Fibroblast of skin of right biceps (primary cell): ENCODE measurements around the gene PPY.
"Not testable (repeated sequence)": the region's sequence is repeated elsewhere in the genome, so short reads cannot be mapped to it uniquely, and the experiment has no call there.

ENCODE experiments used
- DNase-seq: peaks from one replicate; pipeline ENCODE4 v3.0.0-alpha.2; 2013

The PPY gene

GRCh38 chr17:43928609-43929008, 13.7 kb downstream of the PPY start:
- no peak for DNase-seq

DNA sequence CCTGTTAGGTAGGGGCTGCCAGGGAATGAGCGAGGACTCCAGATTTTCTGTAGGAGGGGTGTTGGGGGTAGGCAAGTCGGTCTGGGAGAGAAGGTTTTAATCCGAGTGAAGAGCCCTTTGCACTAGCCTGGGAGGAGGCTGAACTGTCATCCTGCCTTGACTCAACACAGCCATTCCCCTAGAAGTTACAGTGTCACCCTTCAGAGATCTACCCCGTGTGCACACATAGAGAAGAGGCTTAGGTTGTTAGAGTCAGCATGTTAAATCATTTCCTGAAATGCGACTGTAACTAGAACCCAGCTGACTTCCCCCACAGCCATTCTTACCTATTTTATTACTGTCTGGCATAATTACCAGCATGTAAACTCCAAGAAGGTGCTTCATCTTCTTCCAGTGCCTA, 14.3 kb downstream of the PPY start:
- not testable (repeated sequence) for DNase-seq

DNA sequence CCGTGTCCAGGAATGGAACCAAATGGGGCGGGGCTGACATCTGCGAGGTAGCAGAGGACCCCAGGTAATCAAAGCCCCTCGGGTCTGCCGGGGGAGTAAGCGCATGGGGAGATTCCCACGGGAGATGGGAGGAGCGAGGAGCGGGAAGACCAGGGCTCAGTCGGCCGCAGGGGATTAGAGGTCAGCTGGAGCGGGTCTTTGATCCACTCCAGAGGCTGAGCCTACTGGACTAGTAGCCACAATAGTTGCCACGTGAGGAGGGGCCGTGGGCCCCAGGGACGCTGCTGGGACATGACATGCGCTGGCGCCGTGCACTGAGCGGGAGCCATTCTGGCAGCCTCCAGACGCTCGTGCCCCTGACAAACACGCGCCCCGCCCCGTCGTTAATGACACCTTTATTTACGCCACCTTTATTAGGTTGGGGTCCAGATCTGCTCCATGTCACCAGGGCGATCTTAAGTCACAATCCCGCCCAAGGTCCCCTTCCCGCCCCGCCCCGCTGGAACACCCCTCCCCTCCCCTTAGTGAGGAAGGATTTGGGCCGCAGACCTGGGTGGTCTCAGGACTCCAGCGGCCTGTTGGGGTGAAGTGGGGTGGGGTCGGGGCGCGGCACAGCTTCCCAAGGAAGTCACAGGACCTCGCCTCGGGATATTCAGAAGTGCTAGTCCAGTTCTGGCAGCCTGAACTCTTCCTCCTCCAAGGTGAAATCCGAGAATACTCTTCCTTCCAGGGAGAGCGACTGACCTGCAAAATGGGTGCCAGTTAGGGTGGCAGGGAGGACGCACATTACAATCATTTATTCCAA, 15.0 kb downstream of the PPY start:
- DNase-seq: no peak

DNA sequence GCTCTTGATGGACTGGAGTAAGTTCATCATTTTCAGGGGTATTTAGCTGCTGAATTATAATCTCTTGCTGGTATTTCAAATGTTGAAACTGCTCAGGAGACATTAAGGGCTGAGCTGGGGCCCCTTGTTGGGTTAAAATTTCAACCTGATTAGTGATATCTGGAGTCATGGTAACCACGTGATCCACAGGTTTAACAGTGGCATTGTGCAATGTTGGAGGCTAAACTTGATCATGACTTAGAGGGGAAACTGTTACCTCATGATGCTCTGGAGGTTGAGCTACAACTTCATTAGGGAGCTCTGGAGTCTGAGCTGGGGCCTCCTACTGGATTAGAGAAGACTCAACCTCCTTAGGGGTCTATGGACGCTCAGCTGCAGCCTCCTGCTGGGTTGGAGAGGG, 17.7 kb downstream of the PPY start:
- DNase-seq: no peak

- DNase-seq: no peak
Observed at GRCh38 chr17:43920500-43921095, 21.7 kb downstream of the PPY start.

GRCh38 chr17:43918026-43918389, 24.3 kb downstream of the PPY start:
- no peak for DNase-seq

- peak; percentile 28 for DNase-seq
Observed at GRCh38 chr17:43917348-43918025, 24.8 kb downstream of the PPY start.

- no peak for DNase-seq
Observed at GRCh38 chr17:43917016-43917347, 25.3 kb downstream of the PPY start.

GRCh38 chr17:43916385-43916784, 25.9 kb downstream of the PPY start:
- no peak for DNase-seq

DNA sequence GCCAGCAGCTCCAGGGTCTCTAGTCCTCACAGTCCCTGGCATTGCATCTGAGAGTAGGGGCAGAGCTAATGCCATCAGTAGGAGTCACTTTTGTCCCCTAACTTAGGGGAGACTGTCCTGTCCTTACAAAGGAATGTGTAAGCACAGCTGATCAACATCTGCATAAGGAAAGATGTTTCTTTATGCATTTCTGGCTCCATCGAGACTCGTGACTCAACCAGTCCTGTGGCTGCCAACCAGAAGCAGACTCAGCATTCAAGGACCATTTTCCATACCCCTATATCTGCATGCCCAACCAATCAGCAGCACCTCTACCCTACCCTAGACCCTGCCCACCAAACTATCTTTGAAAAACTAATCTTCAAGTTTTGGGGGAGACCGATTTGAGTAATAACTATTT, 26.7 kb downstream of the PPY start:
- DNase-seq: peak; percentile 12

- DNase-seq: no peak
Observed at GRCh38 chr17:43914451-43914850, 27.8 kb downstream of the PPY start.

DNA sequence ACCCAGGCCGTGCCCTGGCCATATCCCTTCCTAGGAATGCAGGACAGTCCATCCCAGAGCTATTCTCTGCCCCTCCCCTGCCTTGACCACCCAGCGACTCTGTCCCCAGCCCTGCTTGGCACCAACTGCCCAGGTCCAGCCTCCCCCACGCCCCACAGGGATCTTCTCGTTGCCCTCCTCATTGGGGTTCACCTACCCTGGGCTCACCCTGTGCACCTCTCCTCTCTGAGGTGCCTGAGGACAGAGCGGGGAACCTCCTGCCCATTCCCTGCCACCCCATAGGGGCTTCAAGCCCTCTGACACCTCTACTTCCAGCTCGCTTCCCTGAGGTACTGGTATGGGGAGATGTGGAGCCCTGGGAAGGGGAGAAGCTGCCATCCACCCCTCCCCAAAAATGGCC, 28.7 kb downstream of the PPY start:
- no peak for DNase-seq

DNA sequence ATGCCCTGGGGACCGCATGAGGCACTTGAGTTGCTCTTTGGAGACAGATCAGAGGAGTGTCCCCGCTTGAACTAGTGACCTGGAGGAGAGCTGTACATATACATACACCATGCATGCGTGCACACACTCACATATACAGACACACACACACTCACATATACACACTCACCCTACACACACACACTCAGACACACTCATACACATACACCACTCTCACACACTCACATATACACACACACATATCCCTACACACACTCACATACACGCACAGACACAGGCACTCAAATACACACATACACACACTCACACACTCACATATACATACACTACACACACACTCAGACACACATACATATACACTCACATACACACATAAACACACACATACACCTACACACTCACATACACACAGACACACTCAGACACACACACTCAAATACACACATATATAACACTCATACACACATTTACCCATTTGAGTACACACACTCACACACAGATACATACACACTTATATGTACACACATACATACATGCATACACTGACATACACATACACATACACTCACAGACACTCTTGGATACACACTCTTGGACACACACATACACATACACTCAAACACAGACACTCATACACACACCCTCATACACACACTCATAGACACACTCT, 29.5 kb downstream of the PPY start:
- no peak for DNase-seq

GRCh38 chr17:43911904-43912303, 30.4 kb downstream of the PPY start:
- DNase-seq: no peak

- DNase-seq: no peak
Observed at GRCh38 chr17:43909537-43910231, 32.6 kb downstream of the PPY start.

DNA sequence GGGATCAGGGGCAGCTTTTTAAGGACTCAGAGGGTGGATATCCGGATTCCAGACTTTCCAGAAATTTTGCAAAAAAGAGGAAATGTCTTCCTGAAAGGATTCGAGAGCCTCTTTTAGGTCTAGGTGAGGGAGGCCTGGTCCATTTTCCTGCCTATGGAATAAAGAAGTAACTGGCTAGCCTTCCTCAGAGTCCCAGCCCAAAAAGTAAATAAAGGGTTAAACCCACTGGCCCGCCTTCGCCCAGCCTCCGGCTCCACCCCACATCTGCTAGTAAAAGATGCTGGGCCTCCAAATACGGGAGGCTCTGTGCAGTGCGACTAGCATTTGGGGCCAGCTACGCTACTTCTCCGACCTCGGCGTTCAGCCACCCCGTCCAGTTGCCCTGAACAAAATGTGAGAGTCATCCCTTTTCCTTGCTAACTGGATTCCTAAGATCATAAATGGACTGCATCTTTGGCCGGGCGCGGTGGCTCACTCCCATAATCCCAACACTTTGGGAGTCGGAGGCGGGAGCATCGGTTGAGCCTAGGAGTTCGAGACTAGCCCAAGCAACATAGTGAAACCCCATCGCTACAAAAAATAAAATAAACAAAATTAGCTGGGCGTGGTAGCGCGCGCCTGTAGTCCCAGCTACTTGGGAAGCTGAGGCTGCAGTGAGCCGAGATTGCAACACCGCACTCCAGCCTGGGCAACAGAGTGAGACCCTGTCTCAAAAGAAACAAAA, 34.1 kb downstream of the PPY start:
- DNase-seq: peak; percentile 75

DNA sequence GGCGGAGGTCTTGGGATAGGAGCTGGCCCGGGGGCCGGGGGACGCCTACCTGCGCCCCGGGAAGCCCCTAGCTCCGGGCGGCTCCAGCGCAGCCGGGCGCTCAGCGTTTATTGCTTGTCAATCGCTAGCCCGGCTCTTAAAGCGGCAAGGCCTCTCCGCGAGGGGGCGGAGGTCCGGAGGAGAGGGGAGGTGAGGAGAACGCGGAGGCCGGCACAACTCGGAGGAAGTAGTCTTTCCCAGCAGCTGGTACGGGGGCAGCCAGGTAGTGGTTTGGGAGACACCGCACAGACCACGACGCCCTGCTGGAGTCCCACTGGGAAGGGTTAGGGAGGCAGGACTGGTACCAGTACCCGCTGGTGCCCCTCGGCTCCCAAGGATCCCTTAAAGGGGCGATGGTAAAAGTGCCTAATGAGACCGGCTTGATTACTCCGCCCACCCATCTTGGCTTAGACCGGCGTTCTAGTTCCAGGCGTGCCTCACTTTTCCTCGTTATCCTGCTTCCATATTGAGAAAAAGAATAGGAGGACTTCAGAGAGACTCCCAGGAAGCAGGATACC, 34.8 kb downstream of the PPY start, which contains the start of gene MPP2:
MPP2 (minus strand) TSS at position 112 of the 557 bp plus-strand sequence. CDS start 3,076 bp downstream, outside the sequence.
- peak; percentile 75 for DNase-seq

DNA sequence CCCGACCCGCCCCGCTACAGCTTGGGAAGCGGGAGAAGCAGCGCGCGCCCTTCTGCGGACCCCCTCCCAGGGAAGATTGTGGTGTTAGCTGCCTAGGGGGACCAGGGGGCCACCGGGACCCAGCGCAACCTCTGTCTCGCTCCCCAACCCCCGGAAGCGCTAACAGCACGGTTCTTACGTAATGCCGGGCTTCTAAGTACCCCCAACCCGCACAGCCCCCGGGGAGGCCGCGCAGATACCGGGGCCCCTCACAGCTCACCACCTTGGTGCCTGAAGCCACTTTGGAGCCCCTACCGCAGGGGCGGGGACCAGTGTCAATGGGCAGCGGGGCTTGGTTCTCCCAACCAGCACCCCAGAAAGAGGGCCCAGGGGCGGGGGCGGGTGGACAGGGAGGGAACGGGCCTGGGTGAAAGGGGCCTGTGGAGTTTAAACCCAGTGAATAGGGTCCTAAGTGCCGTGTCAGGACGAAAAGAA, 35.3 kb downstream of the PPY start:
- no peak for DNase-seq

GRCh38 chr17:43905985-43906852, 36.1 kb downstream of the PPY start:
- DNase-seq: peak; percentile 74

GRCh38 chr17:43905400-43905984, 36.8 kb downstream of the PPY start:
- no peak for DNase-seq
